A549 (cell line): ENCODE results near the gene PRDX5. TPM values are rescaled to one million over a fixed set of nuclear protein-coding genes. Genes with fewer than 3 reads are reported as not detected.

Experiments used
- ATAC-seq, 2 experiments: fragments of 200-7000 bp in 1 of 2; fragments of >200 bp in 1 of 2; cut with Nextera tagmentation in 1 of 2; cut with Tn5 transposase in 1 of 2; 3 replicates each; pipeline versions ENCODE4 v1.8.0 to v1.9.1; 2018 to 2020; ENCODE audit warnings: mild to moderate bottlenecking in 1 of 2, moderate library complexity in 1 of 2
- CTCF ChIA-PET: fragments of 300-600 bp; sonication (Branson Sonifier 250); formaldehyde crosslinking; extraction: SDS; loops from one replicate; lab custom pipeline; 2021; ENCODE audit warnings: antibody characterized with exemption, inconsistent platforms; lab: Yijun Ruan, JAX
- POLR2A ChIA-PET: fragments of 350-600 bp; formaldehyde crosslinking; extraction: SDS; loops from one replicate; lab custom pipeline; 2021; ENCODE audit warnings: antibody characterized with exemption, inconsistent platforms; lab: Yijun Ruan, JAX
- DNase-seq, 2 experiments: peaks; one replicate each; pipeline versions ENCODE4 v3.0.0 to v3.0.0-alpha.2; 2011 to 2016; ENCODE audit warnings: low read depth in 1 of 2, low spot score in 1 of 2
- FAIRE-seq: peaks from 2 replicates; lab custom pipeline; 2011; peaks lifted over from hg19 to GRCh38; lab: Jason Lieb, UNC
- H3K27ac ChIP-seq, 2 experiments: fragments of >200 bp; sonication (Bioruptor Twin); formaldehyde crosslinking; 3 replicates each; pipeline ENCODE4 v1.5.1; 2016 to 2017
- H3K4me1 ChIP-seq: fragments of >200 bp; sonication (Bioruptor Twin); formaldehyde crosslinking; 3 replicates; pipeline ENCODE4 v1.6.1; 2016
- H3K4me2 ChIP-seq: fragments of >200 bp; sonication (Bioruptor Twin); formaldehyde crosslinking; 3 replicates; pipeline ENCODE4 v1.6.1; 2016
- H3K4me3 ChIP-seq: fragments of >200 bp; sonication (Bioruptor Twin); formaldehyde crosslinking; 3 replicates; pipeline ENCODE4 v1.5.1; 2016
- H3K9me3 ChIP-seq: fragments of >200 bp; sonication (Bioruptor Twin); formaldehyde crosslinking; 3 replicates; pipeline ENCODE4 v1.6.1; 2016
- CHD4 ChIP-seq: fragments of 200-600 bp; sonication (generic); IDR thresholded peaks from 2 replicates; pipeline ENCODE4 v1.6.1; 2016; ENCODE audit warnings: antibody characterized with exemption, mild to moderate bottlenecking, borderline replicate concordance
- ESRRA ChIP-seq: fragments of 150-350 bp; IDR thresholded peaks from 2 replicates; pipeline ENCODE4 v1.6.1; 2014; ENCODE audit warnings: mild to moderate bottlenecking, low read length, borderline replicate concordance
- GATA3 ChIP-seq: IDR thresholded peaks from 2 replicates; pipeline ENCODE4 v1.6.1; 2012; ENCODE audit warnings: borderline replicate concordance
- HOXA7 ChIP-seq: fragments of 250-450 bp; sonication (Bioruptor Pico); IDR thresholded peaks from 2 replicates; pipeline ENCODE4 v1.5.0; 2020; ENCODE audit warnings: mild to moderate bottlenecking, moderate library complexity
- KDM5A ChIP-seq: fragments of 200-600 bp; sonication (generic); IDR thresholded peaks from 2 replicates; pipeline ENCODE4 v1.6.1; 2016; ENCODE audit warnings: antibody characterized with exemption, mild to moderate bottlenecking
- MAFK ChIP-seq: fragments of 450-650 bp; IDR thresholded peaks from 2 replicates; pipeline ENCODE4 v1.6.1; 2014; ENCODE audit not compliant: partially characterized antibody
- NPAS2 ChIP-seq: fragments of 250-450 bp; sonication (Bioruptor Pico); IDR thresholded peaks from 2 replicates; pipeline ENCODE4 v1.8.0; 2022; ENCODE audit warnings: mild to moderate bottlenecking, moderate library complexity, borderline replicate concordance
- SMC3 ChIP-seq: fragments of >200 bp; sonication (Bioruptor Twin); formaldehyde crosslinking; IDR thresholded peaks from 3 replicates; pipeline ENCODE4 v1.6.1; 2018; ENCODE audit warnings: inconsistent platforms
- SREBF2 ChIP-seq: fragments of 450-650 bp; IDR thresholded peaks from 2 replicates; pipeline ENCODE4 v1.6.1; 2014; ENCODE audit warnings: mild to moderate bottlenecking, moderate library complexity
- ZC3H11A ChIP-seq: fragments of 450-650 bp; IDR thresholded peaks from 2 replicates; pipeline ENCODE4 v1.6.1; 2014; ENCODE audit warnings: antibody characterized with exemption, mild to moderate bottlenecking
- ZNF302 ChIP-seq: fragments of 250-450 bp; sonication (Bioruptor Pico); IDR thresholded peaks from 2 replicates; pipeline ENCODE4 v1.9.0; 2021; ENCODE audit warnings: inconsistent platforms, mild to moderate bottlenecking, moderate library complexity
- WGBS: methylation state at CpG from one replicate; pipeline ENCODE4 v1.1.6; 2017; ENCODE audit errors: missing lambda C conversion rate; 5-methylcytosine and 5-hydroxymethylcytosine counted together
- polyA plus RNA-seq, 4 experiments: library from polyadenylated mRNA; depleted of rRNA in 3 of 4; stranded (reverse); fragments of >200 nt; fragmentation: RNase III in 1 of 4; extraction: RNeasy Plus Mini Kit Qiagen cat#74134 plus additional on column Dnase treatment in 1 of 4; gene quantifications; 2 replicates in 3 of 4; 3 replicates in 1 of 4; pipeline ENCODE4 v1.2.3, GENCODE V29; 2011 to 2017
- TF ChIP-seq, protein P1 (sequence below): fragments of 150-350 bp; IDR thresholded peaks from 2 replicates; pipeline ENCODE4 v1.6.1; 2014; ENCODE audit warnings: low read depth, mild to moderate bottlenecking, low read length
- TF ChIP-seq, protein P2 (sequence below): fragments of 250-450 bp; sonication (Bioruptor Pico); IDR thresholded peaks from 2 replicates; pipeline ENCODE4 v1.5.0; 2020; ENCODE audit warnings: low read depth, mild to moderate bottlenecking, moderate library complexity
- TF ChIP-seq, protein P3 (sequence below): fragments of 200-600 bp; sonication (generic); IDR thresholded peaks from 2 replicates; pipeline ENCODE4 v1.6.1; 2016; ENCODE audit warnings: antibody characterized with exemption, mild to moderate bottlenecking, moderate library complexity

Gene PRDX5
- polyA plus RNA-seq, 2 of the 4 experiments (the other 2 are of a cell fraction): 377 to 491 TPM

GRCh38 chr11:64312947-64313346 is 5.0 kb upstream of the PRDX5 start:
- H3K4me1 ChIP-seq: peaks cover 6% of the 10 kb centered on the region
- no peak for TF ChIP-seq ZNF302 (CRISPR knock-in tag)
- TF ChIP-seq, protein P1, sequence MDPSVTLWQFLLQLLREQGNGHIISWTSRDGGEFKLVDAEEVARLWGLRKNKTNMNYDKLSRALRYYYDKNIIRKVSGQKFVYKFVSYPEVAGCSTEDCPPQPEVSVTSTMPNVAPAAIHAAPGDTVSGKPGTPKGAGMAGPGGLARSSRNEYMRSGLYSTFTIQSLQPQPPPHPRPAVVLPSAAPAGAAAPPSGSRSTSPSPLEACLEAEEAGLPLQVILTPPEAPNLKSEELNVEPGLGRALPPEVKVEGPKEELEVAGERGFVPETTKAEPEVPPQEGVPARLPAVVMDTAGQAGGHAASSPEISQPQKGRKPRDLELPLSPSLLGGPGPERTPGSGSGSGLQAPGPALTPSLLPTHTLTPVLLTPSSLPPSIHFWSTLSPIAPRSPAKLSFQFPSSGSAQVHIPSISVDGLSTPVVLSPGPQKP: no peak
- TF ChIP-seq SREBF2: no peak
- TF ChIP-seq ESRRA: no peak
- TF ChIP-seq MAFK: no peak
- TF ChIP-seq HOXA7 (CRISPR knock-in tag): no peak
- TF ChIP-seq, protein P2, sequence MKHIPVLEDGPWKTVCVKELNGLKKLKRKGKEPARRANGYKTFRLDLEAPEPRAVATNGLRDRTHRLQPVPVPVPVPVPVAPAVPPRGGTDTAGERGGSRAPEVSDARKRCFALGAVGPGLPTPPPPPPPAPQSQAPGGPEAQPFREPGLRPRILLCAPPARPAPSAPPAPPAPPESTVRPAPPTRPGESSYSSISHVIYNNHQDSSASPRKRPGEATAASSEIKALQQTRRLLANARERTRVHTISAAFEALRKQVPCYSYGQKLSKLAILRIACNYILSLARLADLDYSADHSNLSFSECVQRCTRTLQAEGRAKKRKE (CRISPR knock-in tag): no peak
- TF ChIP-seq, protein P3, sequence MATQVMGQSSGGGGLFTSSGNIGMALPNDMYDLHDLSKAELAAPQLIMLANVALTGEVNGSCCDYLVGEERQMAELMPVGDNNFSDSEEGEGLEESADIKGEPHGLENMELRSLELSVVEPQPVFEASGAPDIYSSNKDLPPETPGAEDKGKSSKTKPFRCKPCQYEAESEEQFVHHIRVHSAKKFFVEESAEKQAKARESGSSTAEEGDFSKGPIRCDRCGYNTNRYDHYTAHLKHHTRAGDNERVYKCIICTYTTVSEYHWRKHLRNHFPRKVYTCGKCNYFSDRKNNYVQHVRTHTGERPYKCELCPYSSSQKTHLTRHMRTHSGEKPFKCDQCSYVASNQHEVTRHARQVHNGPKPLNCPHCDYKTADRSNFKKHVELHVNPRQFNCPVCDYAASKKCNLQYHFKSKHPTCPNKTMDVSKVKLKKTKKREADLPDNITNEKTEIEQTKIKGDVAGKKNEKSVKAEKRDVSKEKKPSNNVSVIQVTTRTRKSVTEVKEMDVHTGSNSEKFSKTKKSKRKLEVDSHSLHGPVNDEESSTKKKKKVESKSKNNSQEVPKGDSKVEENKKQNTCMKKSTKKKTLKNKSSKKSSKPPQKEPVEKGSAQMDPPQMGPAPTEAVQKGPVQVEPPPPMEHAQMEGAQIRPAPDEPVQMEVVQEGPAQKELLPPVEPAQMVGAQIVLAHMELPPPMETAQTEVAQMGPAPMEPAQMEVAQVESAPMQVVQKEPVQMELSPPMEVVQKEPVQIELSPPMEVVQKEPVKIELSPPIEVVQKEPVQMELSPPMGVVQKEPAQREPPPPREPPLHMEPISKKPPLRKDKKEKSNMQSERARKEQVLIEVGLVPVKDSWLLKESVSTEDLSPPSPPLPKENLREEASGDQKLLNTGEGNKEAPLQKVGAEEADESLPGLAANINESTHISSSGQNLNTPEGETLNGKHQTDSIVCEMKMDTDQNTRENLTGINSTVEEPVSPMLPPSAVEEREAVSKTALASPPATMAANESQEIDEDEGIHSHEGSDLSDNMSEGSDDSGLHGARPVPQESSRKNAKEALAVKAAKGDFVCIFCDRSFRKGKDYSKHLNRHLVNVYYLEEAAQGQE: no peak
- TF ChIP-seq SMC3: no peak
- no peak overlapping the region for H3K4me2 ChIP-seq
- ChIA-PET POLR2A (no interaction called here), CTCF (interaction anchor here (0.8 to 20.7 kb wide), 6 partner anchors 8 to 376 kb away, joined by 3 to 996 read pairs (median 14); partner anchors contain the start of genes CCDC88B, ESRRA and RPS6KA4)
- DNase-seq (no peak), FAIRE-seq (no peak), ATAC-seq (no peak)
- H3K27ac ChIP-seq: no peak overlapping the region
- H3K9me3 ChIP-seq: no peaks in the 10 kb centered on the region
- no peak overlapping the region for H3K4me3 ChIP-seq
- 90% methylated on average over 10 of the region's 10 CpGs for WGBS

- TF ChIP-seq SREBF2 (no peak), GATA3 (no peak), ZC3H11A (no peak), KDM5A (no peak), NPAS2 (CRISPR knock-in tag) (no peak), CHD4 (no peak)
- TF ChIP-seq, protein P3: no peak
- Histone ChIP-seq H3K4me3 (no peak overlapping the region), H3K9me3 (no peaks in the 10 kb centered on the region), H3K4me1 (peaks cover 6% of the 10 kb centered on the region), H3K4me2 (no peak overlapping the region), H3K27ac (peak overlapping the region in 1 of 2 experiments; percentile 38; a peak in 2 of 6 replicates)
- WGBS: 90% methylated on average over 17 of the region's 18 CpGs
- DNase-seq: no peak
- POLR2A ChIA-PET: no interaction called here
- ATAC-seq: no peak
- CTCF ChIA-PET: interaction anchor here (0.8 to 20.7 kb wide), 9 partner anchors 8 to 375 kb away, joined by 3 to 996 read pairs (median 6); partner anchors contain the start of genes CCDC88B, ESRRA and RPS6KA4
- no peak for FAIRE-seq
These were observed 4.3 kb upstream of the PRDX5 start for GRCh38 chr11:64313491-64314145.
